Measurements from ENCODE around the gene HAPSTR1.

HAPSTR1 gene

GRCh38 chr16:9097266-9098219 is 6.1 kb downstream of the HAPSTR1 start:
- DNase-seq = no peak

GRCh38 chr16:9098377-9099090 is 7.1 kb downstream of the HAPSTR1 start:
- DNase-seq = no peak

DNA sequence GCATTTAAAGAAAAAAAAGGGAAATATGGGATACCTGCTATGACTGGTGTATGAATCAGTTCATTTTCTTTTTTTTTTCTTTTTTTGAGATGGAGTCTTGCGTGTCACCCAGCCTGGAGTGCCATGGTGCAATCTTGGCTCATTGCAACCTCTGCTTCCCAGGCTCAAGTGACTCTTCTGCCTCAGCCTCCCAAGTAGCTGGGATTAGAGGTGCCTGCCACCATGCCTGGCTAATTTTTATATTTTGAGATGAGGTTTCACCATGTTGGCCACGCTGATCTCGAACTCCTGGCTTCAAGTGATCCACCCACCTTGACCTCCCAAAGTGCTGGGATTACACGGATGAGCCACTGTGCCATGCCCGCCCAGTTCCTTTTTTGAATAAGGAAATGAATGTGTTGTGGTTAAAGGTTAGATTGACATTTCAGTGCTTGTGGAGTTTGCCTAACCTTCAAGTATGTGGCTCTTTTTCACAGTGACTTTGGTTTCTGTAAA is 7.7 kb downstream of the HAPSTR1 start:
- DNase-seq = no peak

DNA sequence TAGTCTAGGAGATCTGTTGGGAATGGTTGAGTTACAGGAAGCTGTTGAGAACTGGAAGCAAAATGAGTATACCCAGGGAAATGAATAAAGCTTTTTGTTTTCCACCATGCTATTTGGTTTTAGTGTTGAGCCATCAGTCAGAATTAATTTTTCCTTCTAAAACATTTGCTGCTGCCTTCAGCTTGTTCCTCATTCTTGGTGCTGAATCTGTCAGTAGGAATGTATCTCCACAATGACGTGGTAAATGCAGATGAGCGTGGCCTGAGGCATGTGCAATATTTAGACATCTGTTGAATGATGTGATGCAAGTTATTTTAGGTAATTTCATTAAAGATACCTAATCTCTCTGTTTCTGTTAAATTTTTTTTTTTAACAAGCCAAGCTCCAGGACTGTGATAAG is 10.9 kb downstream of the HAPSTR1 start:
- DNase-seq = no peak

DNA sequence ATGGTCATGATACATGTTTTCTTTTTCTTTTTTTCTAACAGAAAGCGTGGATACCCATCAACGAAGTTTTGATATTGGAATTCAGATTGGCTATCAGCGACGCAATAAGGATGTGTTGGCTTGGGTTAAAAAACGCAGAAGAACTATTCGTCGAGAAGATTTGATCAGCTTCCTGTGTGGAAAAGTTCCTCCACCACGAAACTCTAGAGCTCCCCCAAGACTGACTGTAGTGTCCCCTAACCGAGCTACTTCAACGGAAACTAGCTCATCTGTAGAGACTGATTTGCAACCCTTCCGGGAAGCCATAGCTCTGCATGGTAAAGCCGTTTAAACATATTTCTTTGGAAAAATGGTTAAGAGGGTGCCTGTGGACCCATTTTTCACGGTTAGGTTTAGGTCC is 11.5 kb downstream of the HAPSTR1 start:
- DNase-seq = no peak

- no peak for DNase-seq
These were observed 12.1 kb downstream of the HAPSTR1 start for GRCh38 chr16:9103546-9103945.

DNA sequence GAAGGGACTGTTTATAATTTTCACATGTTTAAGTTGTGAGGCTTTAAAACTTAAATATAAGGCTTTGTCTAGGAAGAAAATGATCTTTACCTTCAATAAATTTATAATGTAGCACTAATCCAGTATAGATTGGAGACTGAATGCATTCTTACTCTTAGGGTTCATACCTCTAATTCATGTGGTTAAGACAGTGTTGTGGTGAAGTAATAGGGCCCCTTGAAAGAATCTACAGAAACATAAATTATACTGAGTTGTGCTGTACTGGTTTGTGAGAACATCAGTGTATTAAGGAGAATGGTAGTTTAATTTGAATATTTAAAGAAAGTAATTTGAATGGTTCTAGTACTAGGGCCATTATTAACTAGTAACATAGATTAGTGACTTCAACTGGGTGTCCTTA is 13.7 kb downstream of the HAPSTR1 start:
- no peak for DNase-seq

- DNase-seq = no peak
These were observed 15.9 kb downstream of the HAPSTR1 start for GRCh38 chr16:9107025-9107970.

- DNase-seq = no peak
These were observed 17.8 kb downstream of the HAPSTR1 start for GRCh38 chr16:9109255-9109654.

- no peak for DNase-seq
These were observed 20.9 kb downstream of the HAPSTR1 start for GRCh38 chr16:9112166-9112843.

DNA sequence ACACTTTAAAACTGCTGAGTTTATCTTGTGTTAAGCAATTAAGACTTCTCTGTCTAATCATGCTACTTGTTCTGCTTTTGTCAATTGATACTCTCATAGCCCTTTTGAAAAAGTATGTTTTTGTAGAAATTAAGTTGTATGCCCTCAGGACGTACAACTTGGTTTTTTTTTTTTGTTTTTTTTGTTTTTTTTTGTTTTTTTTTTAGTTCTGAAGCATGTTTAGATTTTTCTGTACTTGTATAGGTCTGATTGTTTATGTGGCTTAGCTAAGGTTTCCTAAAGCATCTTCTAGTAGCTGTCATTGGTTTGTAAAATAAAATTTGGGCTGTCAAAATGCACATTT is 21.4 kb downstream of the HAPSTR1 start:
- DNase-seq = no peak

GRCh38 chr16:9113707-9114106 is 22.3 kb downstream of the HAPSTR1 start:
- no peak for DNase-seq

GRCh38 chr16:9114112-9114511 is 22.7 kb downstream of the HAPSTR1 start:
- DNase-seq = no peak

DNA sequence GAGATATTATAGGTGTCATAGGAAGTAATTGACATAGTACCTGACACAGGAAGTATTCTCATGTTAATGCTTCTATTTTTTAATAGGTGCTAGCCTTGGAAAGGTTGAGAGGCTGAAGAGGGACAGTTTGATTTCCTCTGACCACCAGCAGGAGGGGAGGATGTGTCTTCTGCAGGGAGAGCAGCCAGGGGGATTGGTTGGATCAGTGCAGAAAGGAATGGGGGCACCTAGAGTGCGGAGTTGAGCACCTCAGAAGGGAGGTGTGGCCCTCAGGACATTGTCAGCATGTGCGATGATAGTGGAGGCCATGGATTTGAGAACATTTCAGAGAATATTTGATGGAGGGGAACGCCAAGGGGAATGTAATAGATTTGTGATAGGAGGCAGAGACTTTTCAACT is 23.4 kb downstream of the HAPSTR1 start:
- no peak for DNase-seq

DNA sequence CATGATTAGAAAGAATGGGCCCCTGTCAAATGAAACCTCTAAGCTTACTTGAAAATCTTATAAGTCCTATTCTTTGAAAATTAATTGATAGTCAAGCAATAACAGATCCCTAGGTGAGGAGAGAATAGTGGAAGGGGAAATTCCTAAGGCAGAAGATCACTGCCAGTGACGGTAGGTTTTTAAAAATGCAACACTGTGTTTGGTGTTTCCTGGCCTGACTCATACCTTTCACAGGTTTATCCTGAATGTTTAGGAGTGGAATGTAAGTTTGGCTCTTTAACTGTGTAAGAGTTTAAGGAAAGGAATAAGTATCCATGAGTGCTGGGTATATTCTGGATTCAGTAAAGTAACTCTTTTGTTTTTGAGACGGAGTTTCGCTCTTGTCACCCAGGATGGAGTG is 23.8 kb downstream of the HAPSTR1 start:
- DNase-seq = no peak

- DNase-seq = no peak
These were observed 24.7 kb downstream of the HAPSTR1 start for GRCh38 chr16:9116141-9116540.

DNA sequence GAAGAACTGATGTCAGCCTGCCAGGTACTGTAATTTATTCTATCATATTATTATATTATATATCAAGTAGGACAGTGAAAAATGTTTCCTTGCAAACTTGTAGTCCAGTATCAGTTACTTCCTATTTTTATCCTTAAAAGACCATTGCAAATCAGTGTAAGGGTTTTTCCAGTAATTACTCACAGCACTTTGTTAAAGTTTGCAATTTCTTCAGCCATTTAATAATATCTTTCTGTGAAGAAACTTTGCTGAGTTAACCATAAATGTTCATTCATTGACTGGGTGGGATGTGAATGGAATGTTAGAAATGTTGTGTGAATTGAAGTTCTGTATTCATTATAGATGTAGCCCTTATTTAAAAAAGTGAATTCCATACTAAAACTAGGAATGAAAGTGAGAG is 26.7 kb downstream of the HAPSTR1 start:
- DNase-seq = no peak

GRCh38 chr16:9119795-9120194 is 28.4 kb downstream of the HAPSTR1 start:
- DNase-seq = no peak

- no peak for DNase-seq
These were observed 30.9 kb downstream of the HAPSTR1 start for GRCh38 chr16:9122342-9122741.

DNA sequence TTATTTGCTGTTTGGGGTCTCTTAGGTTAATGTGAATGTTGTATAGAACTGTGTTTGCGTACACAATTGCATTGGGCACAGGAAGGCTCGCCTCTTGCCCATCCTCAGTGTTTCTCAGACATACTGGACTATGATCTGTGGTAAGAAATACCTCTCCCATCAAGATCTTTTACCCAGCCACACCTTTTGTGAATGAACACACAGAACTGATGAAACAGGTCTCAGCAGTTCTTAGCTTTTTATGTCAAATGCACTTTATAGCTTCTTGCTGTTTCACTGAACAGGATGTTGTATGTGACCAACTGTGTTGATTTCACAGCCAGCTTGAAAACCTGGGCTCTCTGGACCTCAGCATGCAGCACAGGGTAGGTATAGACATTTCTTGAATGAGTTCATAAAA is 31.5 kb downstream of the HAPSTR1 start:
- DNase-seq = no peak

- no peak for DNase-seq
These were observed 32.0 kb downstream of the HAPSTR1 start for GRCh38 chr16:9123401-9123800.

GRCh38 chr16:9123871-9124270 is 32.4 kb downstream of the HAPSTR1 start:
- no peak for DNase-seq
